ENCODE results near the gene HSD11B1L. TPM values are rescaled to one million over a fixed set of nuclear protein-coding genes. Genes with fewer than 3 reads are reported as not detected.
"Not testable (repeated sequence)": the region's sequence is repeated elsewhere in the genome, so short reads cannot be mapped to it uniquely, and the experiment has no call there.

Gene HSD11B1L
- total RNA-seq, 1 donor from 2014 or later, result 20.2 TPM

DNA sequence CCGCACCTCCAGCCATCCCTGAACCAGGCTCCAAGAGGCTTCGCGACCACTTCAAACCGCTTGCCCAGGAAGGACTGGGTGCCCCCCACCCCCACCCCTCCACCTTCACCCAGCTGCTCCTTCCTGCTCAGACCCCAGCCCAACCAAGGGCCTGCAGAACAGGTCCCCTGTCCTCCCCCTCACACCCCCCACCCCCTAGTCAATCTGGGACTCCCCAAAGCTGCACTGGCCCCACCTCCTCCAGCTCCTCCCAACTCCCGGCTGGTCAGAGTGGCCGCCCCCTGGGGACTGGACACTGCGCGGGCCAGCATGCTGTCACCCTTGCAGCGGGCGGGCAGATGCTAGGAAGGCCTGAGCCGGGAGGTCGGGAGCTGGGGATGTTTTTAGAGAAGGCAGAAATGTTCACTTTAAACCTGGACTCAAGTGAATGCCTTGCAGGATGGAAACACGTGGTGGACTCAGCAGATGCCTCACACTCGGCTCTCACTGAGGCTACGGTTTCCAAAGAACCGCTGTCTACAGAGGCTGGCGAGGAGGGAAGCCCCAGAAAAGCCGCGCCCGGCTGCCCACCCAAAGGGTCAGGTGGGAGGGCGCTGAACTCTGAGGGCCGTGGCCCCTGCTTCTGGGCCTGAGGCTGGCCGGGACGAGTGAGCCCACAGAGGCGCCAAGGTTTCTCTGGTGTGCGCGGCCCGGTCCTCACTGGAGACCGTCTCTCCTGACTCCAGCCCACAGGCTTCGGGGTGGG, 17.2 kb downstream of the HSD11B1L start:
- no peak for DNase-seq (ENCODE audit: extremely low read depth, low read depth, low spot score)

DNA sequence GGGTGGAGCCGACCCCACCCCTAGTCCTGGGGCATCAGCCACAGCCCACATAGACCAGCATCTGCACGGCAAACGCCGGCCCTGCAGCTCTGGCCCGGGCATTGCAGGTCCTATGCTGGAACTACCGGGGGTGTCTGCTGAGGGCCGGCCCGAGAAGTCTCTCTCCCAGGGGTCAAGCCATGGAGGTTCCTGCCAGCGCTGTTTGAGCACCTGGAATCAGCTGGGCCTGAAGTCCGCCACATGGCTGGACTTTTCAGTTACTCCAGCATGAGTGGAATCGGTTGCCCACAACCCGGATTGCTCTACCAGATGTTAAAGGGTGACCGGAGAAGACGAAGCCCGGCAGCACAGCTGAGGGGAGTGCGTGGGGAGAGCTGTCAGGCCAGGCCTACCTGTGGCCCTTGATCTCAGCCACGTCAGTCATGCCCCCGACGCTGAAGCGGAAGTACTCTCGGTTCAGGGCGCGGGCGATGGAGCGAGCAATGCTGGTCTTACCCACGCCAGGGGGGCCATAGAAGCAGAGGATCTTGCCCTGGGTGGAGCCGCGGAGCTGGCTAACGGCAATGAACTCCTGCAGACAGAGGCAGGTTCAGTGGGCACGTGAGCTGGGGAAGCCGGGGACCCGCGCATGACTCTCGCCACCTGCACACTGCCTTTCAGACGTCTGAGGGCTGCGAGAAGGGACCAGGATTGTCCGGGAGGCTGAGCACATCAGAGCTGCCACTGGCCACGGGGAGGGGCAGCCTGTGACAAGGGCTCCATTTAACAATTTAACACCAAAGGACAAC, 18.0 kb downstream of the HSD11B1L start:
- DNase-seq (ENCODE audit: extremely low read depth, low read depth, low spot score), result no peak

- no peak for DNase-seq (ENCODE audit: extremely low read depth, low read depth, low spot score)
These were observed 19.7 kb downstream of the HSD11B1L start for GRCh38 chr19:5700455-5701092.

- DNase-seq (ENCODE audit: extremely low read depth, low read depth, low spot score), result not testable (repeated sequence)
These were observed 21.2 kb downstream of the HSD11B1L start for GRCh38 chr19:5702053-5702410.

DNA sequence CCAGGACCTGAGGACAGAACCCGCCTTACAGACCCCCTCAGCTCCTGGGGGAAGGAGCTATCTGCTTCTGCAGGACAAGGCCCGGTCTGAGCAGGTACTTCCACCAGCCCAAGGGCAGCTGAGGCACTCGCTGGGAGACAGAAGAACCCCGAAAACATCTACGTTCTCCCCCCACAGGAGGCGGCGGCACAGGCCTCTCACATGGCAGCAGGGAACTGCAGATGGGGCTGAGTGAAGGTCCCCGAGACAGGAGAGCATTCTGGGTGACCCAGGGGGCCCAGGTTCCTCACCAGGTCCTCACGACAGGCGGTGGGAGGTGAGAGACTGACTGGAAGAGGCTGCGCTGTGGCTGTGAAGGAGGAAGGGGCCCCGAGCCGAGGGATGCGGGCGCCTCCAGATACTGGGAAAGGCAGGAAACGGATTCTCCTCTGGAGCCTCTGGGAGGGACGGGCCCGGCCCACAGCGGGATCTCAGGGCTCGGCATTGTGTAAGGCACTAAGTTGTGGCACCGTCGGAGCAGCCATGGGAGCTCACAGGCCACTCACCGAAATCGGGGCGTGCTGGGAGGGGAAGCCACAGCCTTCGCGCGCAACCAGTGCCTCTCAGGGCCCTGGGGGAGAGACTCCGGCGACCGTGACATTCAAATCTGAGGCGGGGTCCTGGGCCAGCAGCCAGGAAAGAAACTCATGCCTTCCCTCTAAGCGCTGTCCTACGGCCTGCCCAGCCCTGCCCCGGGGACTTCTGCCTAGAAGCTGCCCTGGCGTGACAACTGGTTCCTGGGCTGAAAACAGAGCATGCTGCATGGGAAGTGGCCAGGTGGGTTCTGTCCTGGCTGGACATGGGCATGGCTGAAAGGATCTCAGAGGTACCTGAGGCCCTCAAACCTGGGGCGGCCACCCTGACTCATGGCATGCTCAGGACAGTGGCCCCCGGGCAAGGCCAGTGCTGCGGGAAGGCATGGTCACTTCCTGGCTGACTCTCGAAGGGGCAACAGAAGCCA, 23.3 kb downstream of the HSD11B1L start:
- no peak for DNase-seq (ENCODE audit: extremely low read depth, low read depth, low spot score)

DNA sequence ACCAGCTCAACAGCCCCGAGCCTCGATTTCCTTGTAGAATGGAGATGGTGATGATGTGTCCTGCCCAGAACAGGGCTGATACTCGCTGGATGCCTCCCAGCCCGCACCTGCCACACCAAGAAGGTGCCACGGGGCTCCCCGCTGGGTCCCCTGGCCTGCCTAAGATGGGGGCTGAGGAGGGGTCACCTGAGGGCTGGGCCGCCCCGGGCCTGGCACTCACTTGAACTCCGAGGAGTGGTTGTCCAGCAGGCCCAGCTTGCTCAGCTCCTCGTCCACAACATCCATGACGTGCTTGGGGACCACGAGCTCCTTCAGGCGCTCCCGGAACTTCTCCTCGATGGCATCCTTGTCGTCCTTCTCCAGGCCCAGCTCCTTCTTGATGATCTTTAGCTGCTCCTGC, 24.7 kb downstream of the HSD11B1L start:
- DNase-seq (ENCODE audit: extremely low read depth, low read depth, low spot score), result no peak

DNA sequence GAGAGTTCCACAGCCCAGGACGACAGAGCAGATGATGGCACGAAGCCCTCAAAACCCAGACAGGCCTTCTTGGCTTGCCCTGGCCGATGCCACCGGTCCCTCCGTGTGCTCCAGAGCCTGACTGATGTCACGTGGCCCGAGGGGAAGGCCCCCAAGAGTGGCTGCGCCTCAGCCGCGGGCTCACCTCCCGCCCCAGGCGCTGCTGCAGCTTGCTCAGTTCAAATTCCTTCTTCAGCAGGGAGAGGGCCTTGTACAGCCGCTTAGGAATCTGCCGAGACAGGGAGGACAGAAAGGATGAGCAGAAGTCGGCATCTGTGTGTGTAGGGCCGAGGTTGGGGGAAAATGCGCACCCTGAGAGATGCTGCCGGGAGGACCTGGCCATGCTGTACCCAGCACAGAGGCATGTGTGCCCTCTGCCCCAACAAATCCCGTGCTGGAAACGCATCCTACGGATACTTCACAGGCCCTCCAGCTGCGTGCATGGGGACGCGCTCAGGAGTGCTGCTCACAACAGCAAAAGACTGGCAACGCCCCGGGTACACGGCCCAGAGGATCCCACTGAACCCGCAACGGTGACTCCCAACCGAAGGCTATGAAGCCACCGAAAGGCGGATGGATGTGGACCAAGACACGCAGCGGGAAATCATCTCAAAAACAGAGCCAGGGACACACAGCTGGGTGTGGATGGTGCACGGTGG, 26.2 kb downstream of the HSD11B1L start:
- DNase-seq (ENCODE audit: extremely low read depth, low read depth, low spot score), result no peak

- DNase-seq (ENCODE audit: extremely low read depth, low read depth, low spot score), result no peak
These were observed 27.0 kb downstream of the HSD11B1L start for GRCh38 chr19:5707576-5708575.

DNA sequence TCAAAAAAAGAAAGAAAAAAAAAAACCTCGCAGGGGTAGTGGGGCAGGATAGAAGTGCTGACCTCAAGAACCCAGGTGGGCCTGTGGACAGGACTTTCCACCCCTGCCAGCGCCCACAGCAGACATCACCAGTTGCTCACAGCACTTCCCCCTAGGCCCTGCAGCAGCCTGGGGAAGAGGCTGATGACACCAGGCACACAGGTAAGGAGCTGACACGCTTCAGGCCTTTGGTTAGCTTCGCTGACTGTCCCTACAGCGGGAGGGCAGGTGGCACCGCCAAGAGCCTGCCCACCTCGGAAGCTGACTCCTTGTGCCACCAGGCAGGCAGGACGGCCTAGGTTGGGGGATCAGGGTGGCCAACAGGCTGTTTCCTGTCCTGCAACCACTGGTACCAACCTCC, 30.2 kb downstream of the HSD11B1L start:
- no peak for DNase-seq (ENCODE audit: extremely low read depth, low read depth, low spot score)

DNA sequence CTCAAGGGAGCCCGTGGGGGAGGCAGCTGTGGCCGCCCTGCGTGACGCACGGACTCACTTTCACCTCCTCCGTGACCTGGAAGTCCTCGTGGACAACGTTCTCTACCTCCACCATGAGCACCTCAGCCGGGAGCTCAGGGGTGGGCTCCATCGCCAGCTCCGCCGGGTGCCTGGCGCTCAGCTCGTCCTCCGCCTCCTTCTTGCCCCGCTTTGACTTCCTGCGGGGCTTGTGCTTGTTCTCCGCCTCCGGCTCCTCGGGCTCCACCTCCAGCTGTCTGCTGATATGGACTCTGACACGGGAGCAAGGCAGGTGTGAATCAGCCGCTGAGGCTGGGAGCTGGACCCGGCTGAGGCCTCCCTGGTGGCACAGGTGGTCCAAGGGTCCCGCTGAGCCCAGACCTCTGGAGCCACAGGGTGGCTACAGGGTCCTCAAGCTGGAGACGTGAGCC, 30.9 kb downstream of the HSD11B1L start:
- no peak for DNase-seq (ENCODE audit: extremely low read depth, low read depth, low spot score)

DNA sequence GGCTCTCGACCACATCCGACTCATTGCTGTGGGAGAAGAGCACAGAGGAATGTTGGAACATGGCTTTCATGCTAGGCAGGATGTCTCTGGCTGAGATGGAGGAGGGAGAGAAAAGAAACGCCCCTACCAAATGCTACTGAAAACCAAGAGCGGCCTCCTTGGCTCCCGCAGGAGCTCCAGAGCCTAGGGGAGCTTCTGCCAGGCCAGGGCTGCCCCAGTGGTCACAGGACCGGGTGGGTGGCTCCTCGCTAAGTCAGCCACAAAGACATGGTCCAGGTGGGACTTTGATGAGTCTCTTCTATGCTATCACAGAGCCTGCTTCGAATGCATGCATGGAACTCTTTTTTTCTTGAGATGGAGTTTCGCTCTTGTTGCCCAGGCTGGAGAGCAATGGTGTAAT, 32.4 kb downstream of the HSD11B1L start:
- DNase-seq (ENCODE audit: extremely low read depth, low read depth, low spot score), result no peak

DNA sequence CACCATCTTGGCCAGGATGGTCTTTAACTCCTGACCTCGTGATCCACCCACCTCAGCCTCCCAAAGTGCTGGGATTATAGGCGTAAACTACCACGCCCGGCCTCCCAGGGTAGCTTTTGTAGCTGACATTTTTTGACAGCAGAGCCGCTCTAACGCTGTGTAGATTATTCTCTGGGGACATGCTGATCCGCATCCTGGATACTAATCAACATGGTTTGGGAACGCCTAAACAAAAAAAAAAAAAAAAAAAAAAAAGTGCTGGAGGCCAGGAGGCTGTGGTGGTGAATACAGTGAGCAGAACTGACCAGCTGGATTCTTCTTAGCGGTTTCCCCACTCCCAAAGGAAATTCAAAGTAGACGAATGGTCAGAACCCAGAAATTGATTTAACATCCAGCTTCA, 34.0 kb downstream of the HSD11B1L start:
- no peak for DNase-seq (ENCODE audit: extremely low read depth, low read depth, low spot score)

- no peak for DNase-seq (ENCODE audit: extremely low read depth, low read depth, low spot score)
These were observed 36.5 kb downstream of the HSD11B1L start for GRCh38 chr19:5717215-5717935.

DNA sequence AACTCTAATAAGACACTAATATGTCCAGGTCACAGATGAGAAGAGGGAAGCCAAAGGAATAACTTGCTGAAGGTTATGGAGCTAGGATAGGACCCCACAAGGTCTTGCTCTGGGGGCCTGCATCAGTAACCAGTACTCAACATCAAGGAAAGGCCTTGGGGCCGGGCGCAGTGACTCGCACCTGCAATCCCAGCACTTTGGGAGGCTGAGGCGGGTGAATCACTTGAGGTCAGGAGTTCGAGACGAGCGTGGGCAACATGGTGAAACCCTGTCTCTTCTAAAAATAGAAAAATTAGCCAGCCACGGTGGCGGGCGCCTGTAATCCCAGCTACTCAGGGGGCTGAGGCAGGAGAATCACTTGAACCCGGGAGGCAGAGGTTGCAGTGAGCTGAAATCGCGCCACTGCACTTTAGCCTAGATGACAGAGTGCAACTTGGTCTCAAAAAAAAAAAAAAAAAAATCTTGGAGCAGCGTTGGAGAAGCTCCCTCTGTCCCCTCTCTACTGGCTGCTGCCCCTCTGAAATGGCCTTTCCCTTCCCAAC, 37.3 kb downstream of the HSD11B1L start:
- no peak for DNase-seq (ENCODE audit: extremely low read depth, low read depth, low spot score)

DNA sequence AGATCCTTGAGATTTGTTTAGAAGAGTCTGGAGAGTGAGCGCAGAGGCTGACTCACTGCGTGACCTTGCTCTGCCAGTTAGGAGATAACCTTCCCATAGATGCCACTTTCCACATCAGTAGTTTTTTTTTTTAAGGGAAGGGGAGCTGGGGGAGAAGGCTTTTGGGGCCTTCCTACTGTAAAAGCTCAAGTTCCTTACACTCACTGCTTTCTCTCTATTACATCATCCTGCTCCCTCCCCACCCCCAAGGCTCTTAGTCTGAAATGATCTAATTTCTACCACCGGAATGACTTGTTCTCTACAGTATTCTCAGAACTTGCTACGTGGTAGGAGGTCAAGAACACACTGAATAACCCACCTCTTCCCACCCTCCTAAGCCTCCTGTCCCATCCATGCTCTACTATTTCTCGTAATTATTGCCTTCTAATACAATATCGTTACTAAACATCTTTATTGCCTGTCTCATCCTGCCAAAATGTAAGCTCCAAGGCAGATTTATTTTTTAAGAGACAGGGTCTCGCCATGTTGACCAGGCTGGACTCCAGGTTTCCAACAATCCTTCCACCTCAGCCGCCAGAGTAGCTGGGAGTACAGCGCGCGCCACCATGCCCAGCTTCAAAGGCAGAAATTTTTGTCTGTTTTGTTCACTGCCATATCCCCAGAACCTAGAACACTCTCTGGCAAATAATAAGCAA, 37.9 kb downstream of the HSD11B1L start:
- peak; percentile 14 for DNase-seq (ENCODE audit: extremely low read depth, low read depth, low spot score)

DNA sequence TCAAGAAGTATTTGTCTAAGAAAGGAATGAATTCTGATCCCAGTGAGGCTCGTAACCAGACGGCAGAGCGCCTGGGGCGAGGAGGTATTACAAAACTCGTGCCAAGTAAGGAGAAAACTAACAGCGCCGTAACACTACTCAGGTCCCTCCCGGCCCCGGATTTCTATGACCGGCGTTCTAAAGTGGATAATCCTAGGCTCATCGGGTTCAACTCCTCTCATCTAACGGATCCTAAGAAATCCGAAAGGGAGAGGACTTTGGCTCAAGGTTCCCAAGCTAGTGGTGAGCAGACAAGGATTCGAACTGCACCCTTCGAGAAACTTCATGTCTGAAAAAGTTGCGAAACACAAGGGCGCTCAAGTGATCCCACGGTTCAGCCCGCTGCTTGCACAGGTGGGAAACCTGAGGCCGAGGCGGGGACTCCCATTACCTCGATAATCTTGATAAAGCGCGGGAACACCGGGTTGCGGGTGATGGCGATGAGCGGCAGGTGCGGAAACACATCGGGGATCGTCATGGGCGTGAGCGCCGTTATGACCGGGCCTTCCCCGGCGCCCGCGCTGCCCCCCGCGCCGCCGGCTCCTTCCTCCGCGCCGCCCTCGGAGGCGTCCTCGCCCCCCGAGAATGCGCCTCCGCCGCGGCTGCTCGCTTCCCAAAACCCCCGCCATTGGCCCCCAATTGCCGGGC, 38.6 kb downstream of the HSD11B1L start:
- DNase-seq (ENCODE audit: extremely low read depth, low read depth, low spot score), result no peak

Measured in glomerular endothelial cell (primary cell).